GM12801 (cell line): ENCODE measurements around the gene A4GALT.

Experiments
- TF ChIP-seq, protein P1 (sequence below): IDR thresholded peaks from one replicate; pipeline ENCODE4 v1.5.1; 2011; ENCODE audit warnings: control low read depth; ENCODE audit not compliant: insufficient read length; ENCODE audit errors: extremely low read depth

Gene A4GALT

DNA sequence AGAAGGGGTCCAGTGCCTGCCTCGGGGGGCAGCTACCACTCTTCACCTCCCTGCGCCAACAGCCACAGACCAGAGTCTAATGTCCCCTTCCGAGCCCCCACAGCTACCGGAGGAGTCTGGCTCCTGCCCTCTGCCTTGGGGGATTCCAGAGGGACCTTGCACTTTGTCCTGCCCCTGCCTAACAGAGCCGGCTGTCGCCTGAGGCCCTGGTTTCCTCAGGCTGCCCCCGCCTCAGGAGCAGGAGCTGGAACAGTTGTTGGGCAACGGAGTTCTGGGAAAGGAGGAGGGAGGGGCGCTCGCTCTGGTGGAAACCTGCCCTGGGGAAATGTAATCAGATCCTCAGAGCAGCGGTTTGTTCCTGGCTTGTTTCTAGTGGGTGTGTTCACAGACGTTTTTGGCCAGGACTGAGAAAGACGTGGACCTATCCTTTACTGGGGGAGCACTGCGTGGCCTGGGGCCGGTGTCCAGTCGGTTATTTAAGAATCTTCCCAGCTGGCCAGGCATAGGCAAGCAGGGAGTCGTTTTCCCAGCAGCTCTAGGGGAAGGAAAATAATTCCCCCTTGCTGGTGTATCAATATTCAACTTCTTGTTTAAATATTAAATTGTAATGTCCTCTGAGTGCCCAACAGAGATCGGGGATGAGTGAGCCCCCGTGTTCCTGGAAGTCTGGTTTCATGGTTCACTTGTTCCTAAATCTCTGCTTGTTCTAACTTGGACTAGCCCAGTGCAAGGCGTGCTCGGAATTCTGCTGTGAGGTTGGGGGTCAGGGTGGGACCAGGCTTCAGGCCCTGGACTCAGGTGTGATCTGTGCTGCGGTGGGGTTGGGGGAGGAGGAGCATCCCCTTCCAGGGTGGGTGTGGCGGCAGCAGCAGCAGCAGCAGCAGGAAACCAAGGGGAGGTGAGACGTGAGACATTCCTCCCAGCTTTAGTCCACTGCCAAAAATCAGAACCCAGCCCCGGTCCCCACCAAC is 32.1 kb downstream of the A4GALT start:
- TF ChIP-seq, protein P1, sequence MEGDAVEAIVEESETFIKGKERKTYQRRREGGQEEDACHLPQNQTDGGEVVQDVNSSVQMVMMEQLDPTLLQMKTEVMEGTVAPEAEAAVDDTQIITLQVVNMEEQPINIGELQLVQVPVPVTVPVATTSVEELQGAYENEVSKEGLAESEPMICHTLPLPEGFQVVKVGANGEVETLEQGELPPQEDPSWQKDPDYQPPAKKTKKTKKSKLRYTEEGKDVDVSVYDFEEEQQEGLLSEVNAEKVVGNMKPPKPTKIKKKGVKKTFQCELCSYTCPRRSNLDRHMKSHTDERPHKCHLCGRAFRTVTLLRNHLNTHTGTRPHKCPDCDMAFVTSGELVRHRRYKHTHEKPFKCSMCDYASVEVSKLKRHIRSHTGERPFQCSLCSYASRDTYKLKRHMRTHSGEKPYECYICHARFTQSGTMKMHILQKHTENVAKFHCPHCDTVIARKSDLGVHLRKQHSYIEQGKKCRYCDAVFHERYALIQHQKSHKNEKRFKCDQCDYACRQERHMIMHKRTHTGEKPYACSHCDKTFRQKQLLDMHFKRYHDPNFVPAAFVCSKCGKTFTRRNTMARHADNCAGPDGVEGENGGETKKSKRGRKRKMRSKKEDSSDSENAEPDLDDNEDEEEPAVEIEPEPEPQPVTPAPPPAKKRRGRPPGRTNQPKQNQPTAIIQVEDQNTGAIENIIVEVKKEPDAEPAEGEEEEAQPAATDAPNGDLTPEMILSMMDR: no peak

DNA sequence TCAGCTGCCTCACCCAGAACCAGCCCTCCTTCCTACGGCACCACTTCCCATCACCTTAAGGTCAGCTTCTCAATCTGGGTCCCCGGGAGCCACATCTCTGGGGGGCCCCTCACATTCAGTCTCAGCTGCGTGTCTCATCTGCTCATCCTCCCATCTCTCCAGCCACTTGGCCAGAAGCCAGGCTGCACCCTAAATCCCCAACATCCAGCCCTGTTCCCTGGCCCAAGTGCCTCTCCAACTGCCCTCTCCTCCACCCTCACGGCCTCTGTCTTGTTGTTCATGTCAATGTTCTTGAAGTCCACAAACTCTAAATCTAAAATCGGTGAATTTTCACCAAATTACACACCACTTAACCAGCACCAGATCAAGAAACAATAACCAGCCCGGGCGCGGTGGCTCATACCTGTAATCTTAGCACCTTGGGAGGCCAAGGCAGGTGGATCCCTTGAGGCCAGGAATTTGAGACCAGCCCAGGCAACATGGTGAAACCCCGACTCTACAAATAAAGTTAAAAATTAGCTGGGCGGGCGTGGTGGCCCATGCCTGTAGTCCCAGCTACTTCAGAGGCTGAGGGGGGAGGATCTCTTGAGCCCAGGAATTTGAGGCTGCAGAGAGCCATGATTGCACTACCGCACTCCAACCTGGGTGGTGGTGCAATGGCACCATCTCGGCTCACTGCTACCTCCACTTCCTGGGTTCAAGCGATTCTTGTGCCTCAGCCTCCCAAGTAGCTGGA is 33.7 kb downstream of the A4GALT start:
- TF ChIP-seq, protein P1: no peak

DNA sequence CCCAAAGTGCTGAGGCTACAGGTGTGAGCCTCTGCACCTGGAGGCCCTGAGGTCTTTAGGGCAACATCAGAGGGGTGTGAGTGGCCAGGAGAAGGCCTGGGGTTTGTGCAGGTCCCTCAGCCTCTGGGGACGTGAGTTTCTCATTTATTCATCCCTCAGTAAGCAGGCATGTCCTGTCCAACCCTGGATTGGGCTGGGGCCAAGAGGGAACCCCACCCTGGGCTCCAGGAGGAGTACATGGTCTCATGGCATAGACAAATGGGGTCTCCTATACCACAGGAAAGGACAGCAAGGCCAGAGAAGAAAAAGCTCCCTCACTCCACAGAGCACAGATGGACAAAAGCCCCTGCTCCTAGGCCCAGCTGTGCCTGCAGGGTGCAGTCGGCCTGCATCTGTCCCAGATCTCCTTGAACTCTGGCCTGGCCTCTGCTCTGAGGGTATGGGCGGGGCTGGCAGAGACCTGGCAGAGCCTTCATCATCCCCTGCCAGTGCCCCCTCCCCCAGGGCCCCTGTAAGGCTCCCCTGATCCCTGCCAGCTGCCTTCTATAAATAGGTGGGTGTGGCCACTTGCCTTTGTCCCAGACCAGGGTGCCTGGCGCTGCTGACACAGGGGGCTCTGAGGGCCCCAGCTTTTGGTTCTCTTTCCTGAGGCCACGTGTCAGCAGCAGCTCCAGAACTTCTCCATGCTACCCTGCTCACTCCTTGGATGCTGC is 34.6 kb downstream of the A4GALT start:
- TF ChIP-seq, protein P1: no peak

DNA sequence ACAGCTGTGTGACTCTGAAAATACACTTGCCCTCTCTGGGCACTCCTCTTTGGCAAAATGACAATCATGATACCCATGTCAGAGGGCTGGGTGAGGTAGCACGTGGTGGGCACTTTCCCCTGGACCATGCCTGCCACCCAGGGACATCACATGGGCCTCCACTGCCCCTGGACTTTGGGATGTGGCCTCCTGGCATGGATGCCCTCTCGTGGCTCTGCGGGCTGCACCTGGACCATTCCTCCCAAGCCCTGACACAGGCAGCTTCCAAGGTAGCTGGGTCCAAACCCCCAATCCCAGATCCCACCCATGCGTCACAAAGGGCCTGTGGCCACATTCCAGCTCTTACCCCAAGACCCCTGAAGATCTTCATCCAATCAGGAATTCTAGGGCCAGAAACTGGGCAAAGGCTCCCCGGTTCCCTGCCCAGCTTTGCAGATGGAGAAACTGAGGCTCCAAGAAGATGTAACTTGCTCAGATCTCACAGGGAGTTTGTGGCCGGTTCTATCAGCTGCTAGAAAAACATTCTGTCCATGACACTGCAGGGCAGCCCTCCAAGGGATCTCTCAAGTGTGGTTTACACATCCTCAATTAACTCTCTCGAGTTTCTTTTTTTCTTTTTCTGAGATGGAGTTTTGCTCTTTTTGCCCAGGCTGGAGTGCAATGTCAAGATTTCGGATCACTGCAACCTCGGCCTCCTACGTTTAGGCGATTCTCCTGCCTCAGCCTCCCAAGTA is 36.0 kb downstream of the A4GALT start:
- TF ChIP-seq, protein P1: no peak

DNA sequence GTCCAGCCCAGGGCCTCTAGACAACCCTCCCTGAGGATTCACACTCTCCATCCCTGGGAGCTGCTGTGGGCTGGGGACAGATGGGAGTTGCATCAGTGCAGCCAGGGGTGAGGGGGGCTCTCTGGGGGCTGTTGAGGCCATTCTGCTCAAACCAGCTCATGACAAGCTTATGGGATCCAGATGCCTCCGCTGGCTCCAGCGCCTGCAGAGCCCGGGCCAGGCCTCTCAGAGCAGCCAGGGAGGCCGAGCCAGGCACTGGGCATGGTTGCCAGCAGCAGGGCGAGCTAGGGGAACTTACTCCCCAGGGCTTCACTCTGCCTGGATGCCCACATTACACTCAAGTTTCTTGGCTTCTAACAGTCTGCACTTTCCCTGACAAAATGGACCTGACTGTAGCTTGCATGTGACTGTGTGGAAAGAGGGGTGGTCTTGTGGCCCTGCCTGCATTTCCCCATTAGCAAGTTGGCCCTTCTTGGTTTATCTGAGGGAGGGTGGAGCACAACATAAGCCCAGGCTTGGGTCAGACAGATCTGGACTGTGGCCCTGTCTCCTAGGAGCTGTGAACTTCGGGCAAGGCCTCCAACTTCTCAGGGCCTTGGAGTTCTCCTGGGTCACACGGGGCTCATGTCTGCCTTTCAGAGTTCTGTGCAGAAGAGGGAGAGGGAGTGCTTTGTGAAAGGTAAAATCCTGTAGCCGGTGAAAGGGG is 36.9 kb downstream of the A4GALT start:
- TF ChIP-seq, protein P1: no peak

DNA sequence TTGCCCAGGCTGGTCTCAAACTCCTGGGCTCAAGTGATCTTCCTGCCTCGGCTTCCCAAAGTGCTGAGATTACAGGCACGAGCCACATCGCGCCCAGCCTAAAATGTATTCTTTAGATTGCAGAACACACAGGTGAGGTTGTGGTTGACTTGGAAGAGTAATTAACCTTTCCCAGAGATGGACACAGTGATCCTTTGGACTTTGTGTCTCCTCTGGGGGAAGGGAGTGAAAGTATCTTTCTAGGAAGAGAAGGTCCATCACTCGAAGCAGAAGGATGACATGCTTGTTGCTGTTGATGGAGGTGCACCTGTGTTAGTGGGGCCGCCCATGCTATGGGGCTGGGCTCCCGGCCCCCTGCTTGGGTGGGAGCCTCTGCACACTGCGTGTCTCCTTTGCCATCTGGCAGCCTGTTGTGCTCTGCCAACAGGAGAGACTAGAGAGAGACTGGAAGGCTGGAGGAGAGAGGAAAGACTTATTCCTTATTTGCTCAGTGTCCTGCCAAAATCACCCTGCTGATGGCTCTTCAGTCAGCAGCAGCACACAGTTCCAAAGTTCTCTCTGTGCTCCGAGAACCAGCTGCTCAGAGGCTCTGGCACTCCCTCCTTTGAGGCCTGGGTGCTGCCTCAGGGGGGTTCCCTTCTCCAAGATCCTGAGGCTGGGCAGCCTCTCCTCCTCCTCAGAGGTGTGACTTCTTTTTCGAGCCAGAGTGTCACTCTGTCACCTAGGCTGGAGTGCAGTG is 38.4 kb downstream of the A4GALT start:
- TF ChIP-seq, protein P1: no peak
